HEK293T (cell line): Measurements from ENCODE around the gene RTF2.

Experiments
- CTCF ChIA-PET: fragments of 350-600 bp; formaldehyde crosslinking; extraction: SDS; loops from one replicate; lab custom pipeline; 2021; ENCODE audit warnings: antibody characterized with exemption, inconsistent platforms; lab: Yijun Ruan, JAX
- POLR2A ChIA-PET: fragments of 350-600 bp; formaldehyde crosslinking; extraction: SDS; loops from one replicate; lab custom pipeline; 2020; ENCODE audit warnings: antibody characterized with exemption, inconsistent platforms; lab: Yijun Ruan, JAX
- DNase-seq: peaks from one replicate; pipeline ENCODE4 v3.0.0; 2012; ENCODE audit warnings: mixed read lengths; ENCODE audit errors: extremely low spot score
- ARNT ChIP-seq: fragments of 450-650 bp; IDR thresholded peaks from 2 replicates; pipeline ENCODE4 v1.6.1; 2017; ENCODE audit warnings: mild to moderate bottlenecking
- BHLHE40 ChIP-seq: fragments of 450-650 bp; IDR thresholded peaks from 2 replicates; pipeline ENCODE4 v1.6.1; 2016; ENCODE audit warnings: mild to moderate bottlenecking, moderate library complexity, borderline replicate concordance
- CTBP1 ChIP-seq: fragments of 450-650 bp; IDR thresholded peaks from 2 replicates; pipeline ENCODE4 v1.6.1; 2016; ENCODE audit warnings: borderline replicate concordance
- ELF4 ChIP-seq: fragments of 450-650 bp; IDR thresholded peaks from 2 replicates; pipeline ENCODE4 v1.6.1; 2017; ENCODE audit warnings: antibody characterized with exemption
- FOXA1 ChIP-seq: fragments of 450-650 bp; IDR thresholded peaks from 2 replicates; pipeline ENCODE4 v1.6.1; 2016; ENCODE audit warnings: mild to moderate bottlenecking
- FOXK2 ChIP-seq: fragments of 450-650 bp; IDR thresholded peaks from 2 replicates; pipeline ENCODE4 v1.6.1; 2016; ENCODE audit warnings: mild to moderate bottlenecking
- FOXM1 ChIP-seq: fragments of 450-650 bp; IDR thresholded peaks from 2 replicates; pipeline ENCODE4 v1.6.1; 2017; ENCODE audit warnings: mild to moderate bottlenecking, borderline replicate concordance
- HDGF ChIP-seq: fragments of 450-650 bp; IDR thresholded peaks from 2 replicates; pipeline ENCODE4 v1.6.1; 2017; ENCODE audit warnings: antibody characterized with exemption, borderline replicate concordance
- L3MBTL2 ChIP-seq: fragments of 450-650 bp; conservative IDR thresholded peaks from 2 replicates; pipeline ENCODE4 v1.6.1; 2016; ENCODE audit warnings: mild to moderate bottlenecking
- LEF1 ChIP-seq: fragments of 450-650 bp; IDR thresholded peaks from 2 replicates; pipeline ENCODE4 v1.6.1; 2017; ENCODE audit warnings: mild to moderate bottlenecking, borderline replicate concordance
- NFRKB ChIP-seq: fragments of 450-650 bp; IDR thresholded peaks from 2 replicates; pipeline ENCODE4 v1.6.1; 2016; ENCODE audit warnings: mild to moderate bottlenecking, moderate library complexity
- SP1 ChIP-seq: fragments of 450-650 bp; IDR thresholded peaks from 2 replicates; pipeline ENCODE4 v1.6.1; 2017
- SUZ12 ChIP-seq: fragments of 450-650 bp; IDR thresholded peaks from 2 replicates; pipeline ENCODE4 v1.6.1; 2016; ENCODE audit warnings: mild to moderate bottlenecking
- TARDBP ChIP-seq: fragments of 450-650 bp; IDR thresholded peaks from 2 replicates; pipeline ENCODE4 v1.6.1; 2016
- ZNF384 ChIP-seq: fragments of 450-650 bp; IDR thresholded peaks from 2 replicates; pipeline ENCODE4 v1.6.1; 2016
- TF ChIP-seq, protein P1 (sequence below): fragments of 450-650 bp; IDR thresholded peaks from 2 replicates; pipeline ENCODE4 v1.6.1; 2016

RTF2 gene, protein sequence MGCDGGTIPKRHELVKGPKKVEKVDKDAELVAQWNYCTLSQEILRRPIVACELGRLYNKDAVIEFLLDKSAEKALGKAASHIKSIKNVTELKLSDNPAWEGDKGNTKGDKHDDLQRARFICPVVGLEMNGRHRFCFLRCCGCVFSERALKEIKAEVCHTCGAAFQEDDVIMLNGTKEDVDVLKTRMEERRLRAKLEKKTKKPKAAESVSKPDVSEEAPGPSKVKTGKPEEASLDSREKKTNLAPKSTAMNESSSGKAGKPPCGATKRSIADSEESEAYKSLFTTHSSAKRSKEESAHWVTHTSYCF

DNA sequence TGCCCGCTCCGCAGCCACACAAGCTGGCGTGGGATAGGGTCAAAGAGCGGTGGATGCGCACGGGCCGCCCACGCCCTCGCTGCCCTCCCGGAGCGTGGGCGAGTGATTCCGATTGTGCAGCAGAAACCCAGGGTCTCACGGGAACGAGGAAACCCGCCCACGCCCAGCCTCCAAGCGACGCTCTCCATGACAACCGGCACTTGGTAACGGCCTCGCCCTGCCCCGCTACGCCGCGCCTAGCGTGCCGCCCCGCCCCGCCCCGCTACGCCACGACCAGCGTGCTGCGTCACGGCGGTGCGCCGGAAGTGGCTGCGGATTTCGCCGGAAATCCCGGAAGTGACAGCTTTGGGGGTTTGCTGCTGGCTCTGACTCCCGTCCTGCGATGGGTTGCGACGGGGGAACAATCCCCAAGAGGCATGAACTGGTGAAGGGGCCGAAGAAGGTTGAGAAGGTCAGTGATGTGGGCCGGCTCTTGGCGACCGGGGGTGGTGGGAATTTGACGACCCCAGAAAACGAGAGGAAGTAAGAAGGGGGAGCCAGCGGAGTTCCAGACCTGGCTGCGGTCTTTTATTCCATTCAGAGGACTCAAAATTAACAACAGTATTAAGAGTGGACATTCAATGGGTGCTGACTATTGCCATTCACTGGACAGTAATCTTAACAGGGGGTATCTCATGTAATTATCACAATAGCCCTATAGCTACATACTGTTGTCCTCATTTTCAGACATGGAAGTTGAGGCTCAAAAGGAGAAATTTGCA is at the start of gene RTF2:
Gene RTF2, plus strand, starts transcription at position 312 of the 761 bp plus-strand sequence. Its CDS starts 71 bp downstream, at position 383.
- ChIA-PET POLR2A (interaction anchor here (1.0 kb wide), 1 partner anchor 59 kb away, joined by 3 read pairs; no protein-coding TSS in a partner anchor), CTCF (no interaction called here)
- DNase-seq, result peak; percentile 94
- TF ChIP-seq, protein P1, sequence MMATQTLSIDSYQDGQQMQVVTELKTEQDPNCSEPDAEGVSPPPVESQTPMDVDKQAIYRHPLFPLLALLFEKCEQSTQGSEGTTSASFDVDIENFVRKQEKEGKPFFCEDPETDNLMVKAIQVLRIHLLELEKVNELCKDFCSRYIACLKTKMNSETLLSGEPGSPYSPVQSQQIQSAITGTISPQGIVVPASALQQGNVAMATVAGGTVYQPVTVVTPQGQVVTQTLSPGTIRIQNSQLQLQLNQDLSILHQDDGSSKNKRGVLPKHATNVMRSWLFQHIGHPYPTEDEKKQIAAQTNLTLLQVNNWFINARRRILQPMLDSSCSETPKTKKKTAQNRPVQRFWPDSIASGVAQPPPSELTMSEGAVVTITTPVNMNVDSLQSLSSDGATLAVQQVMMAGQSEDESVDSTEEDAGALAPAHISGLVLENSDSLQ, result peak; percentile 20; the same call in 1 of the 2 replicates
- TF ChIP-seq ELF4 (peak; percentile 95), CTBP1 (no peak), L3MBTL2 (peak; percentile 55), FOXM1 (no peak), ARNT (no peak), FOXA1 (no peak), TARDBP (no peak; the same call in 1 of the 2 replicates)

DNA sequence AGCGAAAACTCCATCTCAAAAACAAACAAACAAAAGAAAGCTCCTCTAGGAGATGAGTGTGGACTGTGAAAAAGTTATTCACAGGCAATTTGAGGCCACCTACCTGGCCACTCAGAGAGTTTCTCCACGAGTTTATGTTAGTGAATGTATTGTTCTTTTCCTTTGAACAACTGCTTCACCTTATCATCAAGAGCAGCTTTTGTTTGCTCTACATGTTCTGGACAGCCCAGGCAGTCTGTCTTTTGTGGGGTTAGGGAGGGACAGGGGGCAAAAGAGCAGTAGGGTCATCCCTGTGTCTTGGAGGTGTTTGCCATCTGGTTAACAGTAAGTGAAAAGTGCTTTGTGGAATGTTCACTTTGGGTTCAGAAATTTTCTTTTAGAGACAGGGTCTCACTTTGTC is 48.4 kb upstream of the RTF2 start:
- ChIA-PET CTCF (no interaction called here), POLR2A (no interaction called here)
- DNase-seq, result no peak
- no peak for TF ChIP-seq ELF4
- TF ChIP-seq NFRKB, result no peak
- no peak for TF ChIP-seq BHLHE40
- no peak for TF ChIP-seq FOXM1
- no peak for TF ChIP-seq FOXA1
- TF ChIP-seq, protein P1, result no peak
- TF ChIP-seq HDGF, result no peak
- TF ChIP-seq ARNT, result no peak
- no peak for TF ChIP-seq ZNF384
- TF ChIP-seq LEF1, result no peak
- TF ChIP-seq TARDBP, result no peak
- no peak for TF ChIP-seq FOXK2
- no peak for TF ChIP-seq L3MBTL2
- no peak for TF ChIP-seq SP1
- no peak for TF ChIP-seq SUZ12
- no peak for TF ChIP-seq CTBP1

DNA sequence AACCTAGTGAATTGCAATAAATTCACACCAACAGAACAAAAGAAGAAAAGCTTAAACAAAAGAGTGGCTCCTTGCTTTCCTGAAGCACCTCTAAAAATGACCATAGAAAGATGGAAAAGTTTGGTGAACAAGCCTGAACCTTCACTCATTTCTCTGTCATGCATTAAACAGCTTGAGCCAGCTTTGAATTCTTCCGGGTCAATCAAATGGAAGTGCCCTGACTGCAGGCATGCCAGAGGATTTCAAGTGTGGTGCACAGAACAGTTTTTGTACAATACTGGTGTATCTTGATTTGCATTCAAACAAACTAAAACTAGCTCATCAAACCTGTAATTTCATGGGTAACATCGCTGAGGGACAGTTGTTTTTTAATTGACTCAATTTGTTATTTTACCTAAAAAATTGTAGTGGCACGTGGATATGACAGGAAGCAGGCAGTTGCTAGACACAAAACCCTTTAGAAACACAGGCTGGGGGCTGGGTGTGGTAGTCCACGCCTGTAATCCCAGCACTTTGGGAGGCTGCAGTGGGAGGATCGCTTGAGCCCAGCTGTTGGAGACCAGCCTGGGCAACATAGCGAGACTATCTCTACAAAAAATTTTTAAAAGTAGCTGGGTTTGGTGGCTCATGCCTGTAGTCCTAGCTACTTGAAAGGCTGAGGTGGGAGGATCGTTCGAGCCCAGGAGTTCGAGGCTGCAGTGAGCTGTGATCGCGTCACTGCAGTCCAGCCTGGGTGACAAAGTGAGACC is 47.3 kb upstream of the RTF2 start:
- POLR2A ChIA-PET, result no interaction called here
- DNase-seq, result no peak

DNA sequence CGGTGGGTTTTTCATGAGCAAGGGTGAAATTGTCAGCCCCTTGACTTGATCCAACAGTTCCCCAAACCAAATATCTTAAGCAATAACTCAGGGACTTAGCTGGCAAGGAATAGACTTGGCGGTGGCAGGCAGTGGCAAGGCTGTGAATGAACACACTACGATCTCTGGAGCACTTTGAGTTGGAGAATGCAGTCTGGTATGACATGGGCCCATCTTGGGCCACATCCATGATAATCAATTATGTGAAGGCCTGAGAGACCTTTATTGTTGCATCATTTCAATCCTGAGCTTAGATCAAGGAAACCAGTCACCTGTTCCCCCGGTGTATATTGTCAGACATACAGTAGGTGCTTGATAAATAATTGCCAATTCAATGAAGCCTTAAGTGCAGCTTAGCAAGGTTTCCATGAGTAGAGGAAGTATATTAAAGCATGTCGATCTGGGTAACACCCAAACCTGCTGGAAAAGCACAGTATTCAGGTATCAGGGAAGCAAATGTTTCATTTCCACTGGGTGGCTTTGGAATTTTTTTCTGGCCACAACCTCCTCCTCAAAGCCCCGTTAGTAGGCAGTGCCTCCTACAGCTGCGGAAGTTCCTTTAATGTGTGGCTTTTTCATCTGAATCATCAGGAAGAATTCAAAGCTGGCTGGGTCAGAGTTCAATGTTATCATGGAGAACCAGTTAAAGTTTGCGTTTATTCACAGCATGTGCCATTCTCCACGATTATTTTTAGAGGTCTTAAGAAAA is 46.2 kb upstream of the RTF2 start:
- TF ChIP-seq L3MBTL2, result no peak
- no peak for TF ChIP-seq FOXM1
- TF ChIP-seq ZNF384, result no peak
- TF ChIP-seq ARNT, result no peak
- no peak for TF ChIP-seq HDGF
- TF ChIP-seq LEF1, result no peak
- no peak for TF ChIP-seq BHLHE40
- TF ChIP-seq FOXK2, result no peak
- TF ChIP-seq NFRKB, result no peak
- no peak for TF ChIP-seq TARDBP
- no peak for TF ChIP-seq SUZ12
- no peak for TF ChIP-seq FOXA1
- TF ChIP-seq SP1, result no peak
- TF ChIP-seq, protein P1, result no peak
- no peak for TF ChIP-seq ELF4
- no peak for TF ChIP-seq CTBP1
- ChIA-PET CTCF (no interaction called here), POLR2A (no interaction called here)
- DNase-seq, result no peak

More for the DNA sequence above, 47.3 kb upstream of the RTF2 start:
- CTCF ChIA-PET, result interaction anchor here (0.7 kb wide), 1 partner anchor 85 kb away, joined by 3 read pairs; no protein-coding TSS in a partner anchor
- TF ChIP-seq ELF4 (no peak), TARDBP (no peak), FOXK2 (no peak), HDGF (no peak), FOXM1 (no peak), BHLHE40 (no peak), CTBP1 (no peak), LEF1 (no peak), SUZ12 (no peak), ARNT (no peak), FOXA1 (no peak), NFRKB (no peak), SP1 (no peak)
- TF ChIP-seq, protein P1, result no peak
